GM19240 (cell line): ENCODE measurements around the gene MED15.
"Not testable (repeated sequence)": the region's sequence is repeated elsewhere in the genome, so short reads cannot be mapped to it uniquely, and the experiment has no call there.

Source experiments
- DNase-seq: peaks from one replicate; pipeline ENCODE4 v3.0.0; 2011; ENCODE audit warnings: low spot score; ENCODE audit not compliant: insufficient read length

MED15 gene

DNA sequence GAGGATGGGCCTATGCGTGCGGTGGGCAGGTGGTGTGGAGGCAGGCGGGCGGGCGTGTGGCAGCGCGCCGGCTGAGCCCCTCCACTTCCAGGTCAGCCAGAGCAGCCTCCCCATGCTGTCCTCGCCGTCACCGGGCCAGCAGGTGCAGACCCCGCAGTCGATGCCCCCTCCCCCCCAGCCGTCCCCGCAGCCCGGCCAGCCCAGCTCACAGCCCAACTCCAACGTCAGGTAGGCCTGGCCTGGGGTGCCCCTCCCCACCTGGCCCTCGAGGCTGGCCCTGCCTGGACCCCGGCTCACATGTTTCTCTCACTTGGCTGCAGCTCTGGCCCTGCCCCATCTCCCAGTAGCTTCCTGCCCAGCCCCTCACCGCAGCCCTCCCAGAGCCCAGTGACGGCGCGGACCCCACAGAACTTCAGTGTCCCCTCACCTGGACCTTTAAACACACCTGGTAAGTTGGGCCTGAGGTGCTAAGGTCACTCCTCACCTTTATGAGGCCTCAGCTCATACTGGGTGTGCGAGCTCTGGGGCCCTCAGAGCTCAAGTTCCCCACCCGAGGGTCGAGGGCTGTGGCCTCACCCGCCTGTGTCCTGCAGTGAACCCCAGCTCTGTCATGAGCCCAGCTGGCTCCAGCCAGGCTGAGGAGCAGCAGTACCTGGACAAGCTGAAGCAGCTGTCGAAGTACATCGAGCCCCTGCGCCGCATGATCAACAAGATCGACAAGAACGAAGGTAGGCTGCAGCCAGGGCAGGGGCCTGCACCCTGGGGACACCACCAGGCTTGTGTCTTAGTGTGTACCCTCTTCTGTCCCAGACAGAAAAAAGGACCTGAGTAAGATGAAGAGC is 75.3 kb downstream of the MED15 start:
- no peak for DNase-seq

DNA sequence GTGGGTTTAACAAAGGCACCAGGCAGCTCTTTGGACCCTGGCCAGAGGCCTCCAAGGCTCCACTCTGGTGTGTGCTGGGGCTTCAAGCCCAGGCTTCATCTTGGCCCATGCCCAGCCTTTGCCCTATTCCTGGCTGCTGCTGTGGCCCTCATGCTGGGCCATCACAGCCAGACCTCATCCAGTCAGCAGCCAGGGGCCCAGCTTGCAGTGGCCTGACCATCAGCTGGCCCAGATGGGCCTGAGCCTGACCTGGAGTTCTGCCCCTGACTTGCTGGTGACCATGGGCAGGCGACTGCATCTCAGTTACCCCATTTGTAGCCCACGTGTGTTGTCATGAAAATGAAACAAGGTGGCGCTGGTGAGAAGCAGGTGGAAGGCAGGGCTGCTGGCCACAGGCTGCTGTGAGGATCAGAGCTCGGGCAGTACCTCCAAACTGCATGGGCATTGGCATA is 76.1 kb downstream of the MED15 start:
- no peak for DNase-seq

DNA sequence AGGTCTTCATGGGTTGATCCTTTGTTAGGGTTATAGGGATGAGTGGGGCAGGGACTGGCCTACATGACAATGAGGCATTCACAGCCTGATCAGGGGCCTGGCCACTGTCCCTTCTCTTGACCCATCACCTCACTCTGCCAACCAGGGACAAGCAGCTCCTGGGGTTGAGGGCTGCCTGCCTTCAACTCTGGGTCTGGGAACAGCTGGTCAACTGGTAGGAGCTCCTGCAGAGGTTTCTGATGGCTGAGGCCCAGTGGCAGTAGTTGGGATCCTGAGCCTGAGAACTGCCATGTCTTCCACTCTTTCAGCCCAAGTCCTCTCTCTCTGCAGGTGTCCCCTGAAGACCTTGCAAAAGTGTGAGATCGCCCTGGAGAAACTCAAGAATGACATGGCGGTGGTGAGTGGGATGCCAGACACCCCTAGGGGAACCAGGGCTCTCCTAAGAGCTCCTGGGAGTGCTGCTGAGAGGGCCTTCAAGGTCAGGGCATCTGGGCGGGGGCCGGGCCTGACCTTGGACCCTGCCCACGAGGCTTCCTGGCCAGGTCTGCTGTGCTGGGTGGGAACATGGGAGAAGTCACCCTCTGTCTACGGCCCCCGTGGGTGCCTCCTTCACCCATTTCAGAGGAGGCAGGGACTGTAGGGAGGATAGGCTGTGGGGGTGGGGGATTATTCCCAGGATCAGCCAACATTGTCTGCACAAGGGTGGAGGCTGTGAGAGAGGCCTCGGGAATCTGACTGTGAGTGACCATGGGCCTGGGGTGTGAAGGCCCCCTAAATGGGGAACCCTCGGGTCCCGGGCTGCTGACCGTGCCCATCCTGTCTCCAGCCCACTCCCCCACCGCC is 76.8 kb downstream of the MED15 start:
- no peak for DNase-seq

DNA sequence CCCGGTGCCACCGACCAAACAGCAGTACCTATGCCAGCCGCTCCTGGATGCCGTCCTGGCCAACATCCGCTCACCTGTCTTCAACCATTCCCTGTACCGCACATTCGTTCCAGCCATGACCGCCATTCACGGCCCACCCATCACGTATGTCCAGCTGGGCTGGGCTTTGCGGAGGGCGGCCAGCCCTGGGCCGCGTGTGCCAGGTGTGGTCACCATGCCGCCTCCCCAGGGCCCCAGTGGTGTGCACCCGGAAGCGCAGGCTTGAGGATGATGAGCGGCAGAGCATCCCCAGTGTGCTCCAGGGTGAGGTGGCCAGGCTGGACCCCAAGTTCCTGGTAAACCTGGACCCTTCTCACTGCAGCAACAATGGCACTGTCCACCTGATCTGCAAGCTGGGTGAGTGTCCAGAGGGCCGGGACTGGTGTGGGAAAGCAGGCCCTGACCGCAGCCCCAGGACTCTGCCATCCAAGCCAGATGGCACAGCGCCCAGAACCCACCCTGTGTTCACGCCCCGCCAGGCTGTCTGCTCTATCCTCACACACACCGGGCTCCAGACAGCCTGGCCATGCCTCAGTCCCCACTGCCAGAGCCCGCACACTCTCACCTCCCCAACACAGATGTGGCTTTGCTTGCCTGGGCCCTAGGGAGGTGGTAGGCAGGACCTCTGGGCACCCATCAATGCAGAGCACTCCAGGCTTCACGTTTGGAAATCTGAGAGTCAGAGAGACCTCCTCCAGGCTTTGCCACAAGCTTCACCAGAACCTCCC is 77.6 kb downstream of the MED15 start:
- DNase-seq, result no peak

DNA sequence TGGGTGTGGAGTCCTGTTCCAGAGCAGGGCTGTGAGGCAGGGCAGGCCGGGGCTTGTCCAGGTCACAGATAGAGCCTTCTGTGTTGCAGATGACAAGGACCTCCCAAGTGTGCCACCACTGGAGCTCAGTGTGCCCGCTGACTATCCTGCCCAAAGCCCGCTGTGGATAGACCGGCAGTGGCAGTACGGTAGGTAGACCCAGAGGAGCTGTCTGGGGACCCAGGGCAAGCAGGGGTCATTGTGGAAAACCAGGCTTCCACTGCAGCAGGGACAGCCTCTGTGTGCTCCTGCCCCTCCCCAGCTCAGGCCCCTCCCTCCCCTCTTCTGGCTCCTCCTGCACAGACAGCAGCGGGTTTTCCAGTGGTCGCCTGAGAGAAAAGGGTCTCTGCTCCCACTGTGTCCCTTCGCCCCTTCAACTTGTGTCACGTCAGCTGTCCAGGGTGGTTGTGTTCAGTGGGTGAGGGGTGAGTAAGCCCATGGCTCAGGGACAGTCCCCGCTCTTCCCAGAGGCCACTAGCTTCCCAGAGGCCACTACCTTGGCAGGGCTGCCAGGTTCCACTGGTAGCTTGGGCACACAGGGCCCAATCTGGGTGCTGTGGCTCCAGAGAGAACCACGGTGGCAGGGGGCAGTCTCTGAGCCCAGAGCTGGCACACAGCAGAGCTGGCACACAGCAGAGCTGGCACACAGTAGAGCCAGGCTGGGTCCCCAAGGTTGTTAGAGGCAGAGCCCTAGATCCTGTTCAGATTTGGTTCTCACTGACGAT is 78.4 kb downstream of the MED15 start:
- DNase-seq, result no peak

DNA sequence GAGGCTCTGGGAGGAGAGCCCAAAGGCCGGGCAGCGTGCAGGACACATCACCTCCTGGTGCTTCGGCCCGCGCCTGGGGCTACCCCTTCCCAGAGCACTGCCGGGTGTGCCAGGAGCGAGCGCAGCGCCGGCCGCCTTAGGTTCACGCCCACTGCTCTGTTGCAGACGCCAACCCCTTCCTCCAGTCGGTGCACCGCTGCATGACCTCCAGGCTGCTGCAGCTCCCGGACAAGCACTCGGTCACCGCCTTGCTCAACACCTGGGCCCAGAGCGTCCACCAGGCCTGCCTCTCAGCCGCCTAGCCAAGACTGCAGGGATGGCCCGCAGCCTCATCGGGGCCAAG is 79.0 kb downstream of the MED15 start:
- no peak for DNase-seq

DNA sequence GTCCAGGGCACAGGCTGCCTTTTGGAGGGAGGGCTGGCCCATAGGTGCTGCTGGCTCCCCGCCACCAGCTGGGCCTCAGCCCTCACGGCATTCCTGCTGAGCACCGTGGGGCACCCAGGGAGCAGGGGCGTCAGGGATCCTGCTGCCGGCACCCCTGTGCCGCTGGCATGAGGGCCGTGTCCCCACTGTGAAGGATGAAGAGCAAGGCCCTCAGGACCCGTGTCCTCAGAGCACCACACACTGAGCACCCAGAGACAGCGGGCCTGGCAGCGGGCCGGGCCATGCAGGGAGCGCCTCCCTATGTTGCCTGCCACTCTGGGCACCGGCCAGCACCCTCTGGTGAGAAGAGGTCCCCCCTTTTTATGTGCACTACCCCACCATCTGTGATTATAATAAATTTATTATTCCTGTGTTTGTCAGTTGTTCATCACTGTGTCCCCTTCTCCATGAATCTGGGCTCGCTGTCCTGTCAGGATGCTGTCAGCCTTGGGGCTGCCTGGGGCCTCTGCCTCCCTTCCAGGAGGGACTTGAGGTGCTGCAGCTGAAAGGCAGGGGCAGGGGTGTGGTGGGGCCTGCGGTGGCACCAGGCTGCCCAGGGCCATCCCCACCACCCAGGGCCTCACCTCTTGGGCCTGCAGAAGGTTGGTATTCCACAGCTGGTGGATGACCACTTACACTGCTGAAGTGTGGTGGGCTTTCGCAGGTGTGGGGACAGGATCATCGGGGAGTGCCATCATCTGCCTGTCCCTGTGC is 80.0 kb downstream of the MED15 start:
- no peak for DNase-seq

DNA sequence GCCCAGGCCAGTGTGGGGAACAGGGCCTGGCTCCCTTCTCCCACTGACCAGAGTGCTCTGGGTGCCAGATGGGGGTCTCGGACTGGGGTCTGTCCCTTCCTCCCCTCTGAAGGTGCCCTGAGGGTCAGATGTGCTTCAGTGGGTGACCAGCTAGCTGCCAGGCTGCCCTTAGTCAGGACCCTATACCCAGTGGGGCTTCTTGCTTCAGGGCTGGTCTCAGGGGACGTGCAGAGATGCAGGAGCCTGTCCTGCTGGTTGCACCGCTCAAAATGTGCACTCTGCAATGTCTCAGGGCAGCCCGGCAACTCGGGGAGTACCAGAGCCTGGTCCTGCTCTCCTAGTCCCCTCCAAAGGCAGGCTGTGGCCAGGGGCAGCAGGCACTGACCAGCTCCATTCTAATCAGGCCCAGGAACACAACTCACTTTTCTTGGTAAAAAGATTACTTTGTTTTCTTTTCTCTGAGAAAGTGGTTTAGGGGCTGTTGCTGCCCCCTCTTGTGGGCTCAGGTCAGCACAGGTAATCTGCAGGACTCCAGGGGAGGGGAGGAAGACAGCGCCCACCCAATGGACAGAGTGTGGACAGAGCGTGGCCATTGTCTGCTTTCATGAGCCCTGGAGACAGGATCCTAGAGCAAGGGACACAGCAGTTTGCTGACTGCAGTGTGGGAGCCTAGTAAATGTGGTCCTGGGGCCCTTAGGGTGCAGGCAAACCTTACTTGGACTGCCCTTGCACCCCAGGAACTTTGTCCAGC is 80.9 kb downstream of the MED15 start:
- no peak for DNase-seq

DNA sequence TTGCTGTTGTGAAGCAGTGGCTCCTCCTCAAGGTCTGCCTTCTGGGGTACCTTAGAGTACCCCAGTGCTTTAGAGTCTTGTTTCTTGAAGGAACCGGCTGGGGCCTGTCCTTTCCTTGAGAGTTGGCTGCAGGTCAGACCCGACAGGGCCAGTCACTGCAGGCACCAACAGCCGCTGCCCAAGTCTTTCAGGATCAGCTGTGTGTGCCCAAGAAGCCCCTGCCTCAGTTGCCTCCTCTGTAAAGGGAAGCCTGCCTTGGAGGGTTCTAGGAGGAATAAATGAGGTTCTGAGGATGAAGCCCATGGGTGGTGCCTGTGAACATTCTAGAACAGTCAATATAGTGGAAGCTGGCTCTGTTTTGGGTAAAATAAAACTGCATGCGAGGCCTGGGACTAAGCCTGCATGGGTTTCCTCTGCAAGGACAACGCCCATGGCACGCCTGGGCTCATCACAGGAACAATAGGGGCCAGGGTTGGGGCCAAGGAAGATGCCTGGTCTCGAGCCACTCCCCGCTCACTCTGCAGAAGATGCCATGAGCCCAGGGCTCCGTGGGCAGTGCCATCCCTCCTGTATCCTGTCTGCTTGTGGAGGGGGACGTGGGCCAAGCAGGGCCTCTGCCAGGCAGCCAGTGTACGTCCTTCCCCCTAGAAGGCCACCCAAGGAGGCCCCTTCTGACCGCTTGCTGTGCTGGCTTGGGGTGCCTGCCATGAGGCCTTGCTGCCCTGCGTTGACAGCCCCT is 81.6 kb downstream of the MED15 start:
- no peak for DNase-seq

DNA sequence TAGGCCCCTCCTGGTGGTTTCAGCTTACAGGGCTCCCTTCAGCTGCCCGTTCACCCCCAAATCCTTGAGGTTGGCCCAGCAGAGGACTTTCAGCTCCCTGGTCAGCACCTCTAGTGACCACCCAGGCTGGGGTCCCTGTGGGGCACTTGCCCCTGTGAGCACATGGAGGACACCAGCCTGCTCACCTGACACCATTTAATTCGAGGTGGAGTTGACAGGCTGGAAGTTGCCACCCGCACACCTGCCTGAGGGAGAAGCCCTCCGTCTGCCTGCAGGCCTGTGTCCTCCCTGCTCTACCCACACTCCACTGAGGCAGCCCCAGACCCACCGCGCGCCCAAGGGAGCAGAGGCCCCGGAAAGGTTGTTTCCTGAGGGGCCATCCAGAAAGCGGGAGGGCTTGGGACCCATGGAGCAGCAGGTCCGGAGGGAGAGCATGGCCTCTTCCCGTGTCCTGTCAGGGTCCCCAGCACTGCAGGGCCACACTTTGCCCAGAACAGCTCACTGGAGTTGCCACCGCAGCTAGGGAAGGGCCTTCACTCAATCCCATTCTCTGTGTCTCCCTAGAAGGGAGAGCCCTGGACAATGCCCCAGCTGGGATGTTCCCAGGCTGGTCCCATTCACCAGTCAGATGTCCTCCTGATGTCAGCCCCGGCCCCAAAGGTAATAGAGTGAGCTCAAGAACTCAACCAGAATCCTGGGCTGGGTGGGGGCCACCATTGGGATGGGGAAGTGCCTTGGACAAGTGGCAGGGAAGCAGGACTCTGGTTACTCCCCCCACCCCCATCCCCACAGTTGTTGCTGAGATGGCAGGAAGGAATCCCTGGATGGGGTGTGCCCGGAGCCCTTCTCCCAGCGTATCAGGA is 82.4 kb downstream of the MED15 start:
- DNase-seq, result no peak

DNA sequence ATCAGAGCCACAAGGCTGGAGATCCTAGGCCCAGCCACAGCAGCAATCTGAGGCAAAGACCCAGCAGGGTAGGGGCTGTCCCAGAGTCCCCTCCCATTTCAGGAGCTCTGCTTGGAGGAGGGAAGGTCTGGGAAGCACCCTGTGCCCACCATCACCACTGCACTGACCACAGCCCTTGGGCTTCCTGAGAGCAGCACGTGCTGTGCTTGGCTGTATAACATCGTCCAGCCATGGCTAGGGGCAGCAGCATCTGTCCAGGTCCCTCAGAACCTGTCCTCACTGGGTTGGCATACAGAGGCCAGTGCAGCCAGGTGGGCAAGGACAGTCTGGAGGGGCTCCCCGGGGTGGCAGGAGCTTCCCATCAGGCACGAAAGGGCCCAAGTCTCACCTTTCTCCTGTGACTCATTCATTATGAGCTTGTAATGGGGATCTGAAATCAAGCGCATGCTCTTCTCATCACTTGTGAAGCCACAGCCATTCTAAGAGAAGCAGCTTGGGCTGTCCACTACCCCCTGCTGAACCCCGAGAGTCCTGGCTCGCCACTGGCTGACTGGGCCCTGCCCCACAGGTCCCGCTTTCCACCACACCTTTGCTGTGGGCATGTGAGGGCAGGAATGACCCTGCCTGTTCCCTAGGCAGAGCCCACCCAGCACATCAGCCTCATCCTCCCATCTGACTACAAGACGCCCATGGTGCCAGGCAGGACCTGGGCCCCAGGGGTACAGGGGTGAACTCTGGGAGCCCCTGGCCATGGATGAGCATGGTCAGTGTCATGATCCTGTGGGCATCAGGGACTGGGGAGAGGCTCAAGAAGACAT is 83.3 kb downstream of the MED15 start:
- no peak for DNase-seq

DNA sequence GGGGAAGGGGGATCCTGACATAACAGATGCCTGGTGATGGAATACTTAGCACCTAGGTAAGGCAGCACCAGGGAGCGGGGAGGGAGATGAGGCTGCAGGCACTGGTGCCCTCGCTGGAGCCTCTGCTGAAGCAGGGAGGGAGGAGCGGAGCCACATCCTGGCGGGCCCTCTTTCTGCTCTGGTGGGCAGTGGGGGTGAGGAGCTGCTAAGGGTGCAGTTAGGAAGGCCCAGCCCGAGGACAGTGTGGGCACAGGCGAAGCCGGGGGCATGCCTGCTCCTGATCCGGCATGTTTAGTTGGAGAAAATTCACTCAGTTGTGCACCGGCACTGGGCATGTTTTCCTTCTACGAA is 83.9 kb downstream of the MED15 start:
- no peak for DNase-seq

DNA sequence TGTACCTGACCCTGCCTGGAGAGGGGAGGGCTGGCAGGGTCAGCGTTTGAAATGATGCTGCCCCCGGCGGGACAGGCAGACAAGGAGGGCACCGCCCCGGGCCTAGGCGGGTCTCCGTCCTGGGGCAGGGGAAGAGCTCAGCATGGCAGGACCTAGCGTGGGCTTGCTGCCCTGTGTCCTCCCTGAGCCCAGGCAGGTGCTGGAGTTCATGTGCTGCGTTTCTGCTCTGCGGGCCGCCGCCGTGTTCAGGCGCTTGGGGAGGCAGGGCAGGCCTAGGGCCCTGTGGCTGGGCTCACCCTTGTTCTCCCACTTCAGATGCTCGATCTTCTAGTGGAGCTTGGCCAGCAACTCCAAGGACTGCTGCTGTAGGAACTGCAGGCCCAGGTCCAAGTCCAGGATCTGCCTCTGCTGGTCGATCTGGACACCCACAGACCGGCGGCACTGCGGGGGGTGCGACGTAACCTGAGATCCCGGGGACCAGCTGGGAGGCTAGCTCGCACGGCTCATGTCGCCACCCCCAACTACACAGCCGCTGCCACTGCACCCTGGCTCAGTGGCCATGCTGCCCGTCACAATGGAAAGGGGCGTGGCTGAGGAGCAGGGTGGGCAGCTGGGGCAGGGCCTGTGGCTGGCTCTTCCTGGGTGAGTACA is 84.4 kb downstream of the MED15 start:
- no peak for DNase-seq

DNA sequence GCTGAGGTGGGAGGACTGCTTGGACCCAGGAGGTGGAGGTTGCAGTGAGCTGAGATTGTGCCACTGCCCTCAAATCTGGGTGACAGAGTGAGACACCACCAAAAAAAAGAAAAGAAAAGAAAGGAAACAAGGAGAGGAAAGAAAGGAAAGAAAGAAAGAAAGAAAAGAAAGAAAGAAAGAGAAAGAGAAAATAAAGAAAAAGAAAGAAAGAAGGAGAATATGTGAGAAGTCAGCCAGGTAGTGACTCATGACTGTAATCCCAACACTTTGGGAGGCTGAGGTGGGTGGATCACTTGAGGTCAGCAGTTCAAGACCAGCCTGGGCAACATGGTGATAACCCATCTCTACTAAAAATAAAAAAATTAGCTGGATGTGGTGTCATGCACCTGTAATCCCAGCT is 86.6 kb downstream of the MED15 start:
- not testable (repeated sequence) for DNase-seq

DNA sequence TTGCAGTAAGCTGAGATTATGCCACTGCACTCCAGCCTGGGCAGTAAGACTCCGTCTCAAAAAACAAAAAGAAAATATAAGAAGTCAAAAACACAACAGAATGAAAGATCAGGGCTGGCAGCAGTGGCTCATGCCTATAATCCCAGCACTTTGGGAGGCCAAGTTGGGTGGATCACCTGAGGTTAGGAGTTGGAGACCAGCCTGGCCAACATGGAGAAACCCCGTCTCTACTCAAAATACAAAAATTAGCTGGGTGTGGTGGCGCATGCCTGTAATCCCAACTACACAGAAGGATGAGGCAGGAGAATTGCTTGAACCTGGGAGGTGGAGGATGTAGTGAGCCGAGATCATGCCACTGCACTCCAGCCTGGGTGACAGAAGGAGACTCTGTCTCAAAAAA is 87.1 kb downstream of the MED15 start:
- DNase-seq, result not testable (repeated sequence)

DNA sequence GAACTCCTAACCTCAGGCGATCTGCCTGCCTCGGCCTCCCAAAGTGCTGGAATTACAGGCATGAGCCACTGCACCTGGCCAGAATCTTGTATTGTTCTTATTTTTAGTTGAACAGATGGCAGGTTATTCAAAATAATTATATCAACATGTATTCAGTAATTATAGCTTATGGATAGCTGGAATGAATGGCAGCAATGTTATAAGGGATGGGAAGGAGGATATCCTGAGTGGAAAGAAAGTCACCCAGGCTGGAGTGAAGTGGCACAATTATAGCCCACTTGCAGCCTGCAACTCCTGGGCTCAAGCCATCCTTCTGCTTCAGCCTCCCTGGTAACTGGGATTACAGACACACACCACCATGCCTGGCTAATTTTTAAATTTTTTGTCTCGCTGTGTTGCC is 88.1 kb downstream of the MED15 start:
- DNase-seq, result no peak

DNA sequence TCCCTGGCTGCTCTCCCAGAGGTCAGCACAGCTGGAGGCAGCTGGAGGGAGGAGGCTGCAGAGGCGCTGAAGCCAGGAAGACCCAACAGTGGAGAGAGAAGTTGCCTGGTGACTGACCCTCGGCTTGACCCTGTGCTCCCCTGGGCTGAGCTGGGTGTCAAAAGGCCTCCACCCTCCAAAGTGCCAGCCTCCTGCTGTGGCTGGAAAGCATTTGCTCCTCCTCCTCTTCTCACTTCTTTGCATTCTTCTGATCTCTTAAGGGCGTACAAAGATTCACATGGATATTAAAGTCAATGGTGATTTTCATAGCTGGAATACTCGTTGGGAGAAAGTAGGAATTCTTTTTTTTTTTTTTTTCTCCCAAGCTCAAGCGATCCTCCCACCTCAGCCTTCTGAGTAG is 91.7 kb downstream of the MED15 start:
- DNase-seq, result no peak
